NCI-H1092 treated with DMSO at 0.1 percent for 48 hours (cell line): Measurements from ENCODE around the gene CFAP65.

Experiments
- DNase-seq: peaks from one replicate; lab custom pipeline; 2025; lab: John Stamatoyannopoulos, UW

Gene CFAP65

DNA sequence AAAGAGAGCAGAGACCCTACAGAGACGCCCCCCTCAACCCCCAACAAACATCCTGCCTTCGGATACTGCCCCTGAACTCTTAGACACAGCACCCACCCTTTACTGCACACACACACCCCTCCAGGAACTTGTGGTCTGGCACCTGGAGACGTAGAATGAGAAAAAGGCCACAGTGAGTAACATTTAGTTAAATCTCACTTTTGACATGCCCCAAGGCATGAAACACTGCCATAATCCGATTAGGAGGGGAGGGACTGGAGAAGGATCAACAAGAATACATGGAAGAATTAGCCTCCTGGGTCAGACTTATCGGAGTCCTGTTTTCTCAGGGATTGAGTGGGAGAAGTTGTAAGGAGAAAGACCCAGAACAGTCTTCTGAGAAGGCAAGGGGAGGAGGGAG lies 77.7 kb downstream of the CFAP65 start:
- no peak for DNase-seq

DNA sequence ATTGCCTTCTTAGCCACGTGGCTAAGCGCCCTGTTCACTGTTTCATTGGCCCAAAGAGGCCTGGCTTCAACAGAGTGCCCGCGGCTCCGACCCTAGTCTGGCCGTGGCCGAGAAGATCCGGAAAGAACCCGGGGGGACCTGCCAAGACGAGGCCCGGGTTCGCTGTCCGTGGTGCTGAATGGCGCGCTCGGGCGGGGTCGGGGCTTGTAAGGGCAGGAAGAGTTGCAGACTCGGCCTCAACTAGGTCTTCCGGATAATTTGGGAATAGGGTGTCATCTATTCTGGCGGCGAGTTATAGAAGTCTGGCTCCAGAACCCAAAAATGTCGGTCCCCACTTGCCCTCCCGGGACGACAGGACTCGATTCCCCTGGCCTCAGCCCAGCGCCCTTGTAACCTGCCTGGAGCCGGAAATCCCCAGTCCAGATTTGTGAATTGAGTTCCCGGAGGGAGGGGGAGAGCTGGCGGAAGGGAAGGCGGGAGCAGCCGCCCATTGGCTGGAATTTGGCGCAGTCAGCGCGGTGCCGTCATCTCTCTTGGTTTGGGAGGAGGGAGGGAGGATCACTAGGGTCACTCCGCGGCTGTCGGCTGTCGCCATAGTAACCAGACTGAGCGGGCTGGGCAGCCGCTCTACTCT lies 78.3 kb downstream of the CFAP65 start:
- peak; percentile 94 for DNase-seq

DNA sequence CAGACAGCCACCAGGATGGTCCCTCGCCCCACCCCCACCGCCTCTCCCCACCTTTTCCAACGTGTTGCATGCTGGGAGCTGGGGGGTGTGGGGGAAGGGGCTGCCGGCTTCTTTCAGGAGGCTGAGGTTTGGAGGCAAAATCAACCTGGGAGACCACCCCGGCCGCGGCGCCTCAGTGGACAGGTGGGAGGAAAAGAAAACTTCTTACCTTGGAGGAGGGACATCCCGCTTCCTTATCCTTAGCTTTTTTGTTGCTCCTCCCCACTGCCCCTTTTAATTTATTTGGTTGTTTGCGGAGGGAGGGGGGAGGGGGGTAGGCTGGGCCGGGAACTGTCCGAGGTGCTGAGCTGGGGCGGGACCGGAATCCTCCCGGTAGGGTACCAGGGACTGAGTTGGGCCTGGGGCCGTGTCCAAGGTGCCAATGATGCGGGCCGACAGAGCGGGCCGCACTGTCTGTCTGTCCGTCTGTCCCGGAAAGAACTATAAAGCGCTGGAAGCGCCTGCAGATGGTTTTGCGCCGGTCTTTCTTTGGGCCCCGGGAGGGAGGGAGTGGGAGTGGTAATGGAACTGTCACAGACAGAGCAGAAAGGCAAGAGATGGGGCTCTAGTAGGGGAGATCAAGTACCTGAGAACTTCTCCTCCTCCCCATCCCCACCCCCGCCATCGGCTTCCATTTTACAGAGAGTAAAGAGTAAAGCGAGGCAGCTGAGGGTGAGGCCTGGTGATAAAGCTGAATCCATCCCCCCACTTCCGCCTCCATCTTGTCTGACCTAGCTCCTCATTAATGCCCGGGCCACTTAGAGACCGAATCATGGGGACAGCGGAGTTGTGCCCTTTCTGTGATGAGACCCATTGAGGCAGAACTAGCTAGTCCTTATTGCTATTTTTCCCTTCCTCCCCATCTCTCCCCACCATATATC lies 79.4 kb downstream of the CFAP65 start:
- DNase-seq: peak; percentile 46

DNA sequence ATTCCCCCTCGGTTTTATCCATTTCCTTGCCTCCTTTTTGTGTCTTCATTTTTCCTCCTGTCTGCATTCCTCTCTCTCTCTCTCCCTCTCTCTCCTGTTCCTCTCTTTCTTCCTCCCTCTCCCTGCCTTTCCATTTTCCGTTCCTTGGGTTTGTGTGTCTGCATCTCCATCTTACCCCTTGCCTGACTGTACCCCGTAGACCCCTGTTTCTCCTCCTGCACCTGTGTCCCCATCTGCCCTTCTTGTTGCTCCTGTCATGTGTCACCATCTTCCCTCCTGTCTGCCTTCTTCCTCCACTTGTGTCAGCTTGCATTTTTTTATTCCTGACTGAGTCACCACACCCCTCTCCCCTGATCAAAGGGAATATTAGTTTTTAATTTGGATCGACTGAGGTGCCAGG lies 80.1 kb downstream of the CFAP65 start:
- peak; percentile 40 for DNase-seq

DNA sequence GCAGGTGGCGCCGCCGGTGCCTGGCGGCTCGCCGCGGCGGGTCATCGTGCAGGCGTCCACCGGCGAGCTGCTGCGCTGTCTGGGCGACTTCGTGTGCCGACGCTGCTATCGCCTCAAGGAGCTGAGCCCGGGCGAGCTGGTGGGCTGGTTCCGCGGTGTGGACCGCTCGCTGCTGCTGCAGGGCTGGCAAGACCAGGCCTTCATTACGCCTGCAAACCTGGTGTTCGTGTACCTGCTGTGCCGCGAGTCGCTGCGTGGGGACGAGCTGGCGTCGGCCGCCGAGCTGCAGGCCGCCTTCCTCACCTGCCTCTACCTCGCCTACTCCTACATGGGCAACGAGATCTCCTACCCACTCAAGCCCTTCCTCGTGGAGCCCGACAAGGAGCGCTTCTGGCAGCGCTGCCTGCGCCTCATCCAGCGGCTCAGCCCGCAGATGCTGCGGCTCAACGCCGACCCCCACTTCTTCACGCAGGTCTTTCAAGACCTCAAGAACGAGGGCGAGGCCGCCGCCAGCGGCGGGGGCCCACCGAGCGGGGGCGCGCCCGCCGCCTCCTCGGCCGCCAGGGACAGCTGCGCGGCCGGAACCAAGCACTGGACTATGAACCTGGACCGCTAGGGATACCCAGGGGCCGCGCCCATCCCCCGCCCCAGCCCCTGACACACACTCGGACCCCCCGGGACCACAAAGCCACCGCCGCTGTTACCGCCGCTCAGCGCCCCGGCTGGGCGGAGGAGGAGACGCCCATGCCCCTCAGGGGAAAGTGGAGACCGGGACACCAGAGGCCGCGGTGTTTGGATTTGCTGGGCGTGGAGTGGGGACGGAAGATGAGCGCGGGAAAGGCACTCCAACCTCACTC lies 80.8 kb downstream of the CFAP65 start:
- DNase-seq: peak; percentile 40

DNA sequence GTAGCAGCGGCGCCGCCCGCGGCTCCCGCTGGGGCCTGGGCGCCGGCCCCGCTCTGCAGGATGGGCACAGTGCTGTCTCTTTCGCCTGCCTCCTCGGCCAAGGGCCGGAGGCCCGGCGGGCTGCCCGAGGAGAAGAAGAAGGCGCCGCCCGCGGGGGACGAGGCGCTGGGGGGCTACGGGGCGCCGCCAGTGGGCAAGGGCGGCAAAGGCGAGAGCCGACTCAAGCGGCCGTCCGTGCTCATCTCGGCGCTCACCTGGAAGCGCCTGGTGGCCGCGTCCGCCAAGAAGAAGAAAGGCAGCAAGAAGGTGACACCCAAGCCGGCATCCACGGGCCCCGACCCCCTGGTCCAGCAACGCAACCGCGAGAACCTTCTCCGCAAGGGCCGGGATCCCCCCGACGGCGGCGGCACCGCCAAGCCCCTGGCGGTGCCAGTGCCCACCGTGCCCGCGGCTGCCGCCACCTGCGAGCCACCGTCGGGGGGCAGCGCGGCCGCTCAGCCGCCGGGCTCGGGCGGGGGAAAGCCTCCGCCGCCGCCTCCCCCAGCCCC lies 81.5 kb downstream of the CFAP65 start:
- DNase-seq: peak; percentile 41

DNA sequence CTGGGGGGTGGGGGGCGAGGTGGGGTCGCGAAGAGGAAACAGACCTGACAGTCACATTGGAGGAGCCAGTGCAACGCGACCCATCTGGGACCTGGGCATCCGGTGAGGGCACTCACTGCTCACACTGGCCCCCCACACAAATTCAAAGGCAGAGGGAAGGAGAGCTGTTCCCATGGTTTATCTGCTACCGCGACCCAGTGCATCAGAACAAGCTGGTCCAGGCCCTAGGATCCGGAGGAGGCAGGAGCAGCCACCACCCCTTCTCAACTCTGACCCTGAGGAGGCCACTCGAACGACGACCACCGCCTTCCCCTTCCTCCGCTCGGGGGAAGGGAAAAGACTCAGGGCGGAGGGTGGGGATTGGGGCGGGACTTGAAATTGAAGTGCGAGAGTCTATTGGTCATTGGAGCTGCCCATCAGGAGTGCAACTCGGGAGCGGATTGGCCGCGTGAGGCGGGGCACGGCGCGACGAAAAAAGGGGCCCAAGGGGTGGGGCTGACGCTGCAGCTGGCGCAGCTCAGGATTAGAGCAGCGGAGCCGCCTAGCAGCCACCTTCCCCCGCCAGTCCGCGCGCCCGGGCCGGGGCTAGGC lies 82.1 kb downstream of the CFAP65 start, which contains the start of gene CDK5R2:
Gene CDK5R2 (plus strand): TSS at position 526 of the 591 bp plus-strand sequence. CDS start 155 bp downstream, outside the sequence.
- peak; percentile 86 for DNase-seq

DNA sequence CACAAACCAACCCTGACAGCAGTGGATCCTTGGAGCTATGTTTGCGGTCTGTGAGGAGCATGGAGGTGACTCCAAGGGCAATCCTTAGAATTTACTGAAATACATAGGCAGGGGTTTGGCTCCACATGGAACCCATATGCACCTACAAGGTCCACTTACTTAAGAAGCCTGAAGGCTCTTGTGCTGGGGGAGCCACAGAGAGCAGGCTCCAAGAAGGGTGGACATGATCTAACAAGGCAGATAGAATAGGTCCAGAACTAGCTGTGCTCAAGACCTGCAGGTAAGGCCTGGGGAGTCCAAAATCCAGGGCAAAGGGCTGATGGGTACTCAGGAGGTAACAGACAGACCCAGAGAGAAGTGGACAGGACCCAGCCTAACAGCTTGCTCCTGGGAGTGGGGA lies 83.0 kb downstream of the CFAP65 start:
- no peak for DNase-seq

DNA sequence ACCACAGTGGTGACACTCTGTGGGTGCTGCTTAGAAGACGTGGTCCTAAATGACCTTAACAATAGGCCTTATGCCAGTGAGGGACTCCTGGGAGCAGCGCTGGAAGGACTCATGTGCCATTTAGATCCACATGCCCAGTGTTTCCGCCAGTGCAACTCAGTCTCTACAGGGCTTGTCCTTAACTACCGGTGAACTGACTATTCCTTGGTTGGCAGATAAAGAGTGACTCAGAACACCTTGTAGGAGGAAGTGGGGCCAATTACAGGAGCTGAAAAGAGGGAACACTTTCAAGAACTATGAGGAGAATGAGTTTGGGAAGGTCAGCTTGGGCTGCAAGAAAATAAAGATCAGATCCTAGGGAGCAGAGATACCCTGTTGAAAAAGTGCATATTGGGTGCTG lies 83.6 kb downstream of the CFAP65 start:
- DNase-seq: no peak

DNA sequence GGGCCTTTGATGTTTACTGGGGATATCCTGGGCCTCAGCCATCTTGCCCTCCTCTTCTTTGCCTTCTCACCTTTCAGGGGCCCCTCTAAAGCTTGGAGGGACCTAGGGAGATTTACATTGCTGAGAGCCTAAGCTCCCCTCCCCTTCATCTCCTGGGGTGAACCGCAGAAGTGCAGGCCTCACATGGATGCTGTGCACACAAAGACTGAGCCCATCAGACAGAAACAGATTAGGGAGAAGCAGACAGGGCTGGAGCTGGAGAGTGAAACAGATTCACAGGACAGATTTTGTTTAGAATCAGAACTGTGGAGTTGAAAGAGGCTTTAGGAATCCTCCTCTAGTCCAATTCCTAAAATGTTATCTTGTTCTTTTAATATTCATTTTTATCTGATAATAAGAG lies 85.3 kb downstream of the CFAP65 start:
- DNase-seq: no peak

DNA sequence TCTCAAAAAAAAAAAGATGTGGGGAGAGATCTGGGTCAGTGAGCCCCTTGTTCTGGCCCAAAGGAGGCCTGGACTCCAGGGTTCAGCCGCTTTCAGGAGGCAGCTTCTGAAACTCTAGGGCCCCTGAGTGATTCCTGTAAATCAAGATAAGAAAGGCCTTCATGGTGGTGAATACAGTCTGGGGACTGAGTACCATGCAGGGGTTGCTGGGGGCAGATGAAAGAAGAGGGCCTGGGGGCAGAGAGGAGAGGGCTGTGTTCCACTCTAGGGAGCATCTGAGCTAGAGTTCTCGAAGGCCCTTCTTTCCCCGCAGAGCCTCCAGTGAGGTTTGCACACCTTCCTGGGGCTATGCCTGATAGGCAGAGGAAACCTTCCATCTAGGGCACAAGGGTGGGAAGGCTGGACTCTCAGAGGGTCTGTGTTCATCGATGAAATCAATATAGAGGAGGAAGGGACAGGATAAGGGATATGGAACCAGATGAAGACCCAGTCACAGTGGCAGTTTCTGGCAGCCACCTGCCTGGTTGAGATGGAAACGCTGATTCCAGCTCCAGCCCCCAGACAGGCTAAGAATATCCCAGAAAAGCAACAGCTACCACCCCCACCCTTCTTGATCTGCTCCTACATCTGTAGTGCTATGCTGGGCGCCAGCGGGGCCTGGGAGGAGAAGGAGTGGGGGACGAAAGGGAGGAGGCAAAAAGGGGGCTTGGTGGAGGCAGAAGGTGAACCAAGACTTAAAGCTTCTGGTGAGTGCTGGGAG lies 86.6 kb downstream of the CFAP65 start:
- DNase-seq: no peak

DNA sequence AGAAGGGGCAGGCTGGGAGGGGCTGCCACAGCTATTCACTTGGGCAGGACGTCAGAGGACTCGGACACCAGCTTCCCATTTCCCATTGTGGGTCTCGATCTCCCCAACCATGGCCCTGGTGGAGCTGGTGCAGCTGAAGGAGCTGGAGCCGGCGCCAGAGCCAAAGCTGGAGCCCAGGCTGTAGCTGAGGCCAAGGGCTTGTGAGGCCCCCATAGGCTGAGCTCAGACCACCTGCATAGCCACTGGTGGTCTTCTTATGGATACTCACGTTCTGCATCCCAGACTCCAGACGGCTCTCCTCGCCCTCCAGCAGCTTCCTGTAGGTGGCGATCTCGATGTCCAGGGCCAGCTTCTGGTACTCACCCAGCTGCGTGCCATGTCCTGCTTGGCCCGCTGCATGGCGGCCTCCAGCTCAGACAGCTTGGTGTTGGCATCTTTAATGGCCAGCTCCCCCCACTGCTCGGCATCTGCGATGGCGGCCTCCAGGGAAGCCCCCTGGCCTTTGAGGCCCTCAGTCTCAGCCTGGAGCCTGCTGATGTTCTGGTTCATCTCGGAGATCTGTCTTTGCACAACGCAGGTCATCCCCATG lies 87.9 kb downstream of the CFAP65 start:
- DNase-seq: no peak
